ENCODE data around the gene ATF7. TPM values are rescaled to one million over a fixed set of nuclear protein-coding genes. Genes with fewer than 3 reads are reported as not detected.

Gene ATF7
- total and polyA plus RNA-seq, 2 of the 13 experiments (the other 11 are each of a cell fraction or from before 2014, with no cell fraction given) = 9.6 to 16.2 TPM

GRCh38 chr12:53625946-53626701 is at the start of gene ATF7 (continued):
- TF ChIP-seq GPBP1L1 (CRISPR knock-in tag; IDR thresholded peaks at IDR 0.05) (no peak), HDAC6 (IDR thresholded peaks at IDR 0.05; ENCODE audit: low read depth, low read length) (no peak), ZNF142 (CRISPR knock-in tag; IDR thresholded peaks at IDR 0.05) (no peak), IKZF5 (CRISPR knock-in tag; IDR thresholded peaks at IDR 0.05) (peak; percentile 77; the same call in 1 of the 2 replicates), FOSL1 (CRISPR knock-in tag; IDR thresholded peaks at IDR 0.05; ENCODE audit: borderline replicate concordance) (no peak), ZNF678 (CRISPR knock-in tag; IDR thresholded peaks at IDR 0.05) (no peak), ATF5 (CRISPR knock-in tag; IDR thresholded peaks at IDR 0.05; ENCODE audit: low read depth) (no peak), HMGXB4 (CRISPR knock-in tag; IDR thresholded peaks at IDR 0.05; ENCODE audit: borderline replicate concordance in 1 of 2, low read depth in 1 of 2) (peak; percentile 81 to 87), ASH2L (IDR thresholded peaks at IDR 0.05; ENCODE audit: insufficient read length, low read depth, low read length) (peak; percentile 92), ZNF333 (CRISPR knock-in tag; IDR thresholded peaks at IDR 0.05; ENCODE audit: borderline replicate concordance) (no peak), ZNF780A (CRISPR knock-in tag; IDR thresholded peaks at IDR 0.05) (no peak), ZSCAN20 (CRISPR knock-in tag; IDR thresholded peaks at IDR 0.05; ENCODE audit: borderline replicate concordance) (no peak), REPIN1 (CRISPR knock-in tag; IDR thresholded peaks at IDR 0.05; ENCODE audit: borderline replicate concordance, low read depth) (peak; percentile 47; the same call in 1 of the 2 replicates), ZNF501 (CRISPR knock-in tag; IDR thresholded peaks at IDR 0.05) (peak; percentile 96), ZNF660 (CRISPR knock-in tag; IDR thresholded peaks at IDR 0.05; ENCODE audit: borderline replicate concordance, low read depth) (no peak), ZFP36L1 (CRISPR knock-in tag; IDR thresholded peaks at IDR 0.05) (peak; percentile 91; the same call in 1 of the 2 replicates)

Measured in HepG2 (cell line).